Transverse colon (tissue), 4 donors: ENCODE data around the gene MTMR3. TPM values are rescaled to one million over a fixed set of nuclear protein-coding genes. Genes with fewer than 3 reads are reported as not detected.
A peak's percentile ranks its signal among the peaks of the same experiment; 100 is the strongest.

Experiments
- DNase-seq: peaks from one replicate; pipeline ENCODE4 v3.0.0-alpha.2; 2019
- H3K27ac ChIP-seq, 4 donors: fragments of 200-600 bp; sonication (generic); 2 replicates each; pipeline ENCODE4 v1.5.1; 2016 to 2018; ENCODE audit warnings: inconsistent platforms in 4 of 4
- H3K27me3 ChIP-seq: fragments of 200-600 bp; sonication (generic); 2 replicates; pipeline ENCODE4 v1.5.1; 2017; ENCODE audit warnings: inconsistent platforms
- H3K36me3 ChIP-seq, 4 donors: fragments of 200-600 bp; sonication (generic); 2 replicates each; pipeline ENCODE4 v1.5.1; 2017 to 2019; ENCODE audit warnings: inconsistent platforms in 4 of 4
- H3K4me1 ChIP-seq, 4 donors: fragments of 200-600 bp; sonication (generic); 2 replicates each; pipeline ENCODE4 v1.5.1; 2017 to 2020; ENCODE audit warnings: inconsistent platforms in 4 of 4
- H3K4me3 ChIP-seq, 4 donors: fragments of 200-600 bp; sonication (generic); 1 replicate in 1 of 4; 2 replicates in 3 of 4; pipeline versions ENCODE4 v1.5.1 to v1.6.1; 2017 to 2019; ENCODE audit warnings: inconsistent platforms in 4 of 4
- H3K9me3 ChIP-seq, 2 donors: fragments of 200-600 bp; sonication (generic); 2 replicates each; pipeline ENCODE4 v1.5.1; 2017 to 2019; ENCODE audit warnings: inconsistent platforms in 2 of 2
- CTCF ChIP-seq, 5 experiments: fragments of 200-600 bp in 3 of 5; fragments of 450-650 bp in 2 of 5; sonication (generic) in 3 of 5; IDR thresholded peaks; 1 replicate in 2 of 5; 2 replicates in 3 of 5; pipeline ENCODE4 v1.5.1; 2016 to 2017; ENCODE audit warnings: antibody characterized with exemption in 5 of 5, inconsistent platforms in 3 of 5, mild to moderate bottlenecking in 2 of 5, moderate library complexity in 1 of 5
- EP300 ChIP-seq: sonication (generic); formaldehyde crosslinking; IDR thresholded peaks from one replicate; pipeline ENCODE4 v1.6.1; 2017; ENCODE audit warnings: antibody characterized with exemption, low read depth
- POLR2A ChIP-seq: fragments of 450-650 bp; IDR thresholded peaks from one replicate; pipeline ENCODE4 v1.6.1; 2016; ENCODE audit warnings: antibody characterized with exemption, mild to moderate bottlenecking, moderate library complexity
- POLR2AphosphoS5 ChIP-seq, 3 donors: sonication (generic); formaldehyde crosslinking; IDR thresholded peaks; one replicate each; pipeline ENCODE4 v1.6.1; 2016; ENCODE audit warnings: antibody characterized with exemption in 3 of 3
- WGBS, 2 donors: methylation state at CpG; one replicate each; pipeline ENCODE4 v1.1.5; 2018; ENCODE audit warnings: low coverage in 1 of 2; 5-methylcytosine and 5-hydroxymethylcytosine counted together
- in situ Hi-C, 4 donors: fragments of 200-750 bp; cut with MboI; loops; one replicate each; pipeline versions ENCODE4 v1.15.0 to v1.15.1; 2017; ENCODE audit warnings: low sequenced_read_pairs in 3 of 4, low pct_ligation_motif_present in 1 of 4, low pct_unique_long_range_greater_than_20kb in 1 of 4
- intact Hi-C: fragments of 100-400 bp; cut with DNase I; formaldehyde crosslinking; loops from one replicate; pipeline ENCODE4 v1.15.1; 2023; ENCODE audit warnings: low total_unique reads
- total RNA-seq, 4 donors: library from RNA; depleted of rRNA; stranded (reverse); fragments of >200 nt; gene quantifications; one replicate each; pipeline ENCODE4 v1.1.0, GENCODE V29; 2016

MTMR3 gene
- total RNA-seq, 4 donors from 2014 or later = 52.5 to 92.7 (median 70.2) TPM

GRCh38 chr22:30027791-30028190 is 144.8 kb downstream of the MTMR3 start:
- Histone ChIP-seq H3K9me3 (no peaks in the 10 kb centered on the region), H3K36me3 (peaks cover 0 to 37% (median 17%) of the 10 kb centered on the region in 4 donors), H3K27me3 (no peaks in the 10 kb centered on the region), H3K27ac (peak overlapping the region; percentile 67 to 84 (median 79)), H3K4me3 (no peak overlapping the region), H3K4me1 (peaks cover 0 to 15% (median 6%) of the 10 kb centered on the region in 4 donors)
- DNase-seq = no peak
- TF ChIP-seq POLR2A (no peak), EP300 (no peak), CTCF (IDR thresholded peaks at IDR 0.05) (no peak), POLR2AphosphoS5 (IDR thresholded peaks at IDR 0.05) (no peak)
- 75 to 89% methylated on average over 1 to 4 of the region's 4 CpGs for WGBS, 2 donors
- in situ Hi-C loops = no loop called here
- intact Hi-C loops = no loop called here

- H3K27ac ChIP-seq = no peak overlapping the region
- TF ChIP-seq CTCF (IDR thresholded peaks at IDR 0.05) (no peak), EP300 (no peak), POLR2A (no peak), POLR2AphosphoS5 (IDR thresholded peaks at IDR 0.05) (no peak)
- intact Hi-C loops (no loop called here), in situ Hi-C loops (no loop called here)
- peaks cover 0 to 15% (median 6%) of the 10 kb centered on the region in 4 donors for H3K4me1 ChIP-seq
- no peak overlapping the region for H3K4me3 ChIP-seq
- no peaks in the 10 kb centered on the region for H3K9me3 ChIP-seq
- 91% methylated on average over 6 of the region's 6 CpGs; no CpG with 5 or more reads in 1 of the 2 donors for WGBS, 2 donors
- H3K36me3 ChIP-seq = peaks cover 0 to 27% (median 12%) of the 10 kb centered on the region in 4 donors
- no peaks in the 10 kb centered on the region for H3K27me3 ChIP-seq
- DNase-seq = no peak
Observed at GRCh38 chr22:30028731-30029130, 145.8 kb downstream of the MTMR3 start.

- TF ChIP-seq CTCF (IDR thresholded peaks at IDR 0.05) = no peak
- TF ChIP-seq POLR2AphosphoS5 (IDR thresholded peaks at IDR 0.05) = no peak
- no peak for TF ChIP-seq EP300
- no peak for TF ChIP-seq POLR2A
- Histone ChIP-seq H3K4me1 (peaks cover 0 to 15% (median 6%) of the 10 kb centered on the region in 4 donors), H3K4me3 (no peak overlapping the region), H3K27ac (no peak overlapping the region), H3K36me3 (peaks cover 0 to 21% (median 8%) of the 10 kb centered on the region in 4 donors), H3K27me3 (no peaks in the 10 kb centered on the region), H3K9me3 (no peaks in the 10 kb centered on the region)
- intact Hi-C loops (no loop called here), in situ Hi-C loops (no loop called here)
- DNase-seq = no peak
Observed at GRCh38 chr22:30029512-30029911, 146.5 kb downstream of the MTMR3 start.

DNA sequence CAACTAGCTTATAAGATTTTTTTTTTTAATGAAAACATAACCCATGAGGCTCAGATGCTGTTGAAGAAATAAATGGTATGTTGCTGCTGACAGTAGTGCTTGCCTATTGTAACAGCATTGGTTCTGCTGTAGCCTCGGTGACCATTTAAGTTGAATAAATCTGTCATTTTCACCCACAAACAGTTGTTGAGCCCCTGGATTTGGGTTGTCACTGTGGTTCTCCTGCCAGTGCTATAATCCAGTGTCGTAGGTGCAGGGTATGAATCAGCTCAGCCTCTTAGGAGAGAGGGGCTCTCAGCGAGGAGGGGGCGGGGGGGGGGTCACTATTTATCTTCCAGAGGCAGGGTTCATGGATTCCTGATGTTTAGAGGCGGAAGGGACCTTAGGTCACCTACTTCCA is 147.4 kb downstream of the MTMR3 start:
- WGBS, 2 donors = 87 to 94% methylated on average over 3 to 5 of the region's 5 CpGs
- peaks cover 0 to 16% (median 5%) of the 10 kb centered on the region in 4 donors for H3K36me3 ChIP-seq
- H3K4me3 ChIP-seq = no peak overlapping the region
- H3K27me3 ChIP-seq = no peaks in the 10 kb centered on the region
- intact Hi-C loops (no loop called here), in situ Hi-C loops (no loop called here)
- H3K27ac ChIP-seq = no peak overlapping the region
- no peaks in the 10 kb centered on the region for H3K9me3 ChIP-seq
- peaks cover 0 to 15% (median 6%) of the 10 kb centered on the region in 4 donors for H3K4me1 ChIP-seq
- no peak for DNase-seq
- no peak for TF ChIP-seq CTCF (IDR thresholded peaks at IDR 0.05)
- no peak for TF ChIP-seq POLR2A
- no peak for TF ChIP-seq POLR2AphosphoS5 (IDR thresholded peaks at IDR 0.05)
- no peak for TF ChIP-seq EP300
